Urinary bladder (tissue), 4 donors: ENCODE measurements around the gene TMEM174. TPM values are rescaled to one million over a fixed set of nuclear protein-coding genes. Genes with fewer than 3 reads are reported as not detected.

ENCODE experiments used
- DNase-seq: peaks from one replicate; pipeline ENCODE4 v3.0.0-alpha.2; 2015; ENCODE audit errors: extremely low spot score
- H3K27ac ChIP-seq: one replicate; pipeline ENCODE4 v1.5.1; 2013; ENCODE audit warnings: low read depth, mild to moderate bottlenecking, moderate library complexity
- H3K36me3 ChIP-seq: one replicate; pipeline ENCODE4 v1.6.1; 2013; ENCODE audit warnings: mild to moderate bottlenecking, moderate library complexity; ENCODE audit not compliant: insufficient read depth
- H3K4me1 ChIP-seq: one replicate; pipeline ENCODE4 v1.6.1; 2013; ENCODE audit warnings: mild to moderate bottlenecking, moderate library complexity; ENCODE audit not compliant: insufficient read depth
- H3K4me3 ChIP-seq: one replicate; pipeline ENCODE4 v1.5.1; 2013; ENCODE audit warnings: low read depth, low read length
- WGBS: extraction: QIAGEN DNeasy Blood & Tissue Kit; methylation state at CpG from one replicate; pipeline ENCODE4 v1.1.7; 2013; 5-methylcytosine and 5-hydroxymethylcytosine counted together
- polyA plus RNA-seq: library from polyadenylated mRNA; stranded (reverse); fragments of 200-250 nt; gene quantifications from one replicate; pipeline ENCODE4 v1.2.3, GENCODE V29; 2013
- total RNA-seq: library from RNA; depleted of rRNA; stranded (reverse); fragments of >200 nt; gene quantifications from one replicate; pipeline ENCODE4 v1.2.3, GENCODE V29; 2014
- donor health status: healthy with polysubstance abuse.
- donor health status: healthy.

TMEM174 gene
- total RNA-seq (not detected), polyA plus RNA-seq (not detected)

- WGBS: 93% methylated on average over 5 of the region's 5 CpGs
- Histone ChIP-seq H3K4me1 (no peaks in the 10 kb centered on the region), H3K4me3 (no peak within 1 kb of the TSS), H3K36me3 (no peaks in the 10 kb centered on the region), H3K27ac (no peak within 1 kb of the TSS)
- no peak for DNase-seq
Observed at GRCh38 chr5:73172951-73173350, at the start of gene TMEM174. Gene TMEM174 (plus strand): TSS chr5:73173193. CDS start chr5:73173244, 51 bp downstream.

GRCh38 chr5:73125289-73125688 is 47.7 kb upstream of the TMEM174 start:
- Histone ChIP-seq H3K4me1 (peaks cover 3% of the 10 kb centered on the region), H3K27ac (no peak overlapping the region), H3K4me3 (no peak overlapping the region), H3K36me3 (no peaks in the 10 kb centered on the region)
- no peak for DNase-seq
- WGBS: 81% methylated on average over 4 of the region's 4 CpGs

- DNase-seq: no peak
- H3K36me3 ChIP-seq: no peaks in the 10 kb centered on the region
- no peaks in the 10 kb centered on the region for H3K4me1 ChIP-seq
- no peak overlapping the region for H3K27ac ChIP-seq
- H3K4me3 ChIP-seq: no peak overlapping the region
- WGBS: 74% methylated on average over 4 of the region's 4 CpGs
Observed at GRCh38 chr5:73126381-73126780, 46.6 kb upstream of the TMEM174 start.

GRCh38 chr5:73126957-73127356 is 46.0 kb upstream of the TMEM174 start:
- H3K27ac ChIP-seq: no peak overlapping the region
- H3K4me1 ChIP-seq: no peaks in the 10 kb centered on the region
- no peak for DNase-seq
- no peak overlapping the region for H3K4me3 ChIP-seq
- no peaks in the 10 kb centered on the region for H3K36me3 ChIP-seq
- 74% methylated on average over 1 of the region's 1 CpG for WGBS

GRCh38 chr5:73129143-73129542 is 43.9 kb upstream of the TMEM174 start:
- no peak for DNase-seq
- Histone ChIP-seq H3K36me3 (no peaks in the 10 kb centered on the region), H3K4me3 (no peak overlapping the region), H3K4me1 (no peaks in the 10 kb centered on the region), H3K27ac (no peak overlapping the region)
- 86% methylated on average over 5 of the region's 5 CpGs for WGBS

GRCh38 chr5:73130811-73131210 is 42.2 kb upstream of the TMEM174 start:
- Histone ChIP-seq H3K27ac (no peak overlapping the region), H3K4me3 (no peak overlapping the region), H3K4me1 (no peaks in the 10 kb centered on the region), H3K36me3 (no peaks in the 10 kb centered on the region)
- 59% methylated on average over 1 of the region's 1 CpG for whole genome bisulfite sequencing
- no peak for DNase-seq

- 79% methylated on average over 3 of the region's 3 CpGs for WGBS
- H3K4me1 ChIP-seq: no peaks in the 10 kb centered on the region
- H3K27ac ChIP-seq: no peak overlapping the region
- DNase-seq: no peak
- no peaks in the 10 kb centered on the region for H3K36me3 ChIP-seq
- no peak overlapping the region for H3K4me3 ChIP-seq
Observed at GRCh38 chr5:73131711-73132425, 41.1 kb upstream of the TMEM174 start.

- Histone ChIP-seq H3K36me3 (no peaks in the 10 kb centered on the region), H3K4me3 (no peak overlapping the region), H3K4me1 (no peaks in the 10 kb centered on the region), H3K27ac (no peak overlapping the region)
- 85% methylated on average over 2 of the region's 2 CpGs for WGBS
- DNase-seq: no peak
Observed at GRCh38 chr5:73132759-73133158, 40.2 kb upstream of the TMEM174 start.

GRCh38 chr5:73135021-73135420 is 38.0 kb upstream of the TMEM174 start:
- no peak for DNase-seq
- no peak overlapping the region for H3K27ac ChIP-seq
- WGBS: 96% methylated on average over 3 of the region's 3 CpGs
- H3K4me3 ChIP-seq: no peak overlapping the region
- no peaks in the 10 kb centered on the region for H3K36me3 ChIP-seq
- no peaks in the 10 kb centered on the region for H3K4me1 ChIP-seq

GRCh38 chr5:73135429-73136054 is 37.5 kb upstream of the TMEM174 start:
- DNase-seq: no peak
- 65% methylated on average over 6 of the region's 6 CpGs for WGBS
- no peak overlapping the region for H3K27ac ChIP-seq
- H3K4me3 ChIP-seq: no peak overlapping the region
- H3K36me3 ChIP-seq: no peaks in the 10 kb centered on the region
- H3K4me1 ChIP-seq: no peaks in the 10 kb centered on the region

GRCh38 chr5:73136055-73136562 is 36.9 kb upstream of the TMEM174 start:
- WGBS: 38% methylated on average over 15 of the region's 15 CpGs
- H3K27ac ChIP-seq: no peak overlapping the region
- H3K36me3 ChIP-seq: no peaks in the 10 kb centered on the region
- H3K4me3 ChIP-seq: no peak overlapping the region
- H3K4me1 ChIP-seq: no peaks in the 10 kb centered on the region
- DNase-seq: no peak

GRCh38 chr5:73137563-73138530 is 35.1 kb upstream of the TMEM174 start:
- DNase-seq: no peak
- WGBS: 90% methylated on average over 10 of the region's 10 CpGs
- H3K27ac ChIP-seq: no peak overlapping the region
- no peaks in the 10 kb centered on the region for H3K4me1 ChIP-seq
- H3K36me3 ChIP-seq: no peaks in the 10 kb centered on the region
- H3K4me3 ChIP-seq: no peak overlapping the region

GRCh38 chr5:73139485-73139884 is 33.5 kb upstream of the TMEM174 start:
- Histone ChIP-seq H3K27ac (no peak overlapping the region), H3K4me1 (no peaks in the 10 kb centered on the region), H3K4me3 (no peak overlapping the region), H3K36me3 (no peaks in the 10 kb centered on the region)
- 68% methylated on average over 3 of the region's 3 CpGs for WGBS
- DNase-seq: no peak
